ENCODE measurements around the gene AMACR. TPM values are rescaled to one million over a fixed set of nuclear protein-coding genes. Genes with fewer than 3 reads are reported as not detected.

The AMACR gene
- total and polyA plus RNA-seq, 2 experiments from 2014 or later: 6.7 to 12.6 TPM

- Histone ChIP-seq H3K79me2 (replicated peaks; ENCODE audit: insufficient read depth) (no peaks in the 10 kb centered on the region), H3K4me3 (no peak overlapping the region), H3F3A (replicated peaks; ENCODE audit: low read depth) (no peaks in the 10 kb centered on the region), H4K20me1 (replicated peaks; ENCODE audit: insufficient read depth) (no peaks in the 10 kb centered on the region), H3K27me3 (ENCODE audit: insufficient read depth) (no peaks in the 10 kb centered on the region), H2AFZ (no peak overlapping the region), H3K4me1 (ENCODE audit: insufficient read depth) (peaks cover 3% of the 10 kb centered on the region; the same call in 1 of the 2 replicates), H3K4me2 (no peak overlapping the region), H3K27ac (ENCODE audit: low read depth) (no peak overlapping the region), H3K9me2 (ENCODE audit: insufficient read depth) (no peaks in the 10 kb centered on the region), H3K36me3 (ENCODE audit: insufficient read depth) (no peaks in the 10 kb centered on the region)
- Mint-ChIP-seq H3K9me3 (no peaks in the 10 kb centered on the region), H3K27me3 (ENCODE audit: insufficient read depth, low read depth, poor library complexity) (no peaks in the 10 kb centered on the region), H3K4me1 (peaks cover 18% of the 10 kb centered on the region; the same call in 2 of the 3 replicates), H3K36me3 (ENCODE audit: low read depth) (peaks cover 6% of the 10 kb centered on the region; the same call in 2 of the 3 replicates), H3K27ac (peak overlapping the region; percentile 36; the same call in 1 of the 2 replicates), H3K4me3 (no peak overlapping the region)
- DNase-seq (ENCODE audit: low spot score) (no peak), ATAC-seq (no peak)
- TF ChIP-seq ZNF114 (CRISPR knock-in tag; IDR thresholded peaks at IDR 0.05) (no peak), CTCF (conservative IDR thresholded peaks at IDR 0.05; ENCODE audit: low read depth in 2 of 2) (peak in 1 of 2 experiments; percentile 39; a peak in 2 of 4 replicates), ZNF462 (CRISPR knock-in tag; IDR thresholded peaks at IDR 0.05) (no peak), EZH2phosphoT487 (IDR thresholded peaks at IDR 0.05; ENCODE audit: unreplicated experiment) (no peak), ETS1 (IDR thresholded peaks at IDR 0.05) (no peak)
These were observed 13.0 kb downstream of the AMACR start for GRCh38 chr5:33994845-33995244.
